ENCODE data around the gene MINDY2.

The MINDY2 gene

GRCh38 chr15:58770857-58771620 is at the start of gene MINDY2:
MINDY2 (plus strand) TSS chr15:58771302; CDS start chr15:58771396, 94 bp downstream.
- DNase-seq: peak; percentile 91

- no peak for DNase-seq
Measured at GRCh38 chr15:58724466-58724865, 46.6 kb upstream of the MINDY2 start.

GRCh38 chr15:58726867-58727266 is 44.2 kb upstream of the MINDY2 start:
- DNase-seq: no peak

GRCh38 chr15:58731756-58732535 is 39.2 kb upstream of the MINDY2 start:
- no peak for DNase-seq

GRCh38 chr15:58732625-58733363 is 38.3 kb upstream of the MINDY2 start:
- no peak for DNase-seq

- no peak for DNase-seq
Measured at GRCh38 chr15:58734859-58735258, 36.2 kb upstream of the MINDY2 start.

GRCh38 chr15:58736018-58736643 is 35.0 kb upstream of the MINDY2 start:
- no peak for DNase-seq

GRCh38 chr15:58737298-58737697 is 33.8 kb upstream of the MINDY2 start:
- DNase-seq: no peak

GRCh38 chr15:58738046-58738707 is 32.9 kb upstream of the MINDY2 start:
- DNase-seq: no peak

- no peak for DNase-seq
Measured at GRCh38 chr15:58740436-58740835, 30.7 kb upstream of the MINDY2 start.

- no peak for DNase-seq
Measured at GRCh38 chr15:58741032-58741431, 30.1 kb upstream of the MINDY2 start.

- no peak for DNase-seq
Measured at GRCh38 chr15:58742022-58742813, 28.9 kb upstream of the MINDY2 start.

GRCh38 chr15:58742819-58743502 is 28.1 kb upstream of the MINDY2 start:
- DNase-seq: no peak

GRCh38 chr15:58746174-58746573 is 24.9 kb upstream of the MINDY2 start:
- DNase-seq: no peak

GRCh38 chr15:58748040-58748851 is 22.9 kb upstream of the MINDY2 start:
- DNase-seq: peak; percentile 13

- peak; percentile 26 for DNase-seq
Measured at GRCh38 chr15:58748852-58749531, 22.1 kb upstream of the MINDY2 start.

- peak; percentile 99 for DNase-seq
Measured at GRCh38 chr15:58749532-58750337, 21.4 kb upstream of the MINDY2 start, which contains the start of gene ADAM10. ADAM10 (minus strand) TSS chr15:58749707; CDS start chr15:58749534, 173 bp downstream.

GRCh38 chr15:58752716-58753115 is 18.4 kb upstream of the MINDY2 start:
- DNase-seq: no peak
